CD14-positive monocyte (primary cell): ENCODE data around the gene PLSCR4. TPM values are rescaled to one million over a fixed set of nuclear protein-coding genes. Genes with fewer than 3 reads are reported as not detected.

ENCODE experiments used
- DNase-seq, 3 donors: peaks; one replicate each; pipeline ENCODE4 v3.0.0-alpha.2; 2011 to 2022
- H2AFZ ChIP-seq: 2 replicates; pipeline ENCODE4 v1.6.0; 2012; ENCODE audit warnings: mild to moderate bottlenecking, low read depth, low read length, inconsistent platforms; ENCODE audit not compliant: insufficient read depth, poor library complexity, severe bottlenecking
- H3K27ac ChIP-seq, 2 donors: 1 replicate in 1 of 2; 2 replicates in 1 of 2; pipeline ENCODE4 v1.5.1; 2012 to 2013; ENCODE audit warnings: low read length in 2 of 2, control low read depth in 1 of 2, inconsistent platforms in 1 of 2, low read depth in 1 of 2, mild to moderate bottlenecking in 1 of 2
- H3K27me3 ChIP-seq, 2 donors: one replicate each; pipeline versions ENCODE4 v1.6.0 to v1.6.1; 2011 to 2013; ENCODE audit warnings: low read length in 2 of 2; ENCODE audit not compliant: control insufficient read depth in 2 of 2, insufficient read depth in 2 of 2
- H3K36me3 ChIP-seq, 2 donors: replicated peaks in 1 of 2; 1 replicate in 1 of 2; 2 replicates in 1 of 2; pipeline versions ENCODE4 v1.5.1 to v1.6.1; 2012 to 2013; ENCODE audit warnings: low read length in 2 of 2, control low read depth in 1 of 2, inconsistent platforms in 1 of 2, mild to moderate bottlenecking in 1 of 2; ENCODE audit not compliant: insufficient read depth in 2 of 2, control insufficient read depth in 1 of 2
- H3K4me1 ChIP-seq, 2 donors: 1 replicate in 1 of 2; 2 replicates in 1 of 2; pipeline versions ENCODE4 v1.5.1 to v1.6.1; 2012 to 2013; ENCODE audit warnings: low read length in 2 of 2, control low read depth in 1 of 2, inconsistent platforms in 1 of 2, mild to moderate bottlenecking in 1 of 2, moderate library complexity in 1 of 2; ENCODE audit not compliant: insufficient read depth in 2 of 2, control insufficient read depth in 1 of 2
- H3K4me2 ChIP-seq: replicated peaks from 2 replicates; pipeline ENCODE3; 2012; ENCODE audit warnings: low read length, moderate library complexity, mild to moderate bottlenecking; ENCODE audit not compliant: poor library complexity, severe bottlenecking; ENCODE audit errors: extremely low read depth
- H3K4me3 ChIP-seq, 3 experiments: fragments of 200-600 bp in 1 of 3; sonication (generic) in 1 of 3; replicated peaks in 1 of 3; 1 replicate in 2 of 3; 2 replicates in 1 of 3; pipeline ENCODE4 v1.5.1; 2011 to 2013; ENCODE audit warnings: low read length in 3 of 3, mild to moderate bottlenecking in 3 of 3, control low read depth in 2 of 3, low read depth in 2 of 3, inconsistent platforms in 1 of 3, moderate library complexity in 1 of 3
- H3K79me2 ChIP-seq: 2 replicates; pipeline ENCODE4 v1.6.0; 2012; ENCODE audit warnings: mild to moderate bottlenecking, control low read depth, inconsistent platforms, low read length, moderate library complexity; ENCODE audit not compliant: insufficient read depth
- H3K9ac ChIP-seq: 2 replicates; pipeline ENCODE4 v1.6.0; 2017; ENCODE audit warnings: low read length, mild to moderate bottlenecking; ENCODE audit not compliant: insufficient read depth, poor library complexity, severe bottlenecking
- H3K9me3 ChIP-seq, 2 donors: replicated peaks in 1 of 2; 1 replicate in 1 of 2; 2 replicates in 1 of 2; pipeline versions ENCODE4 v1.5.1 to v1.6.1; 2012 to 2013; ENCODE audit warnings: low read length in 2 of 2, control low read depth in 1 of 2; ENCODE audit not compliant: control insufficient read depth in 1 of 2, insufficient read depth in 1 of 2
- H4K20me1 ChIP-seq: 2 replicates; pipeline ENCODE4 v1.6.0; 2012; ENCODE audit warnings: mild to moderate bottlenecking, low read length, control low read depth, moderate library complexity; ENCODE audit not compliant: insufficient read depth
- H3K27ac Mint-ChIP-seq, 7 donors: one replicate each; pipeline ENCODE4 v1.8.0; 2020; ENCODE audit warnings: mild to moderate bottlenecking in 7 of 7, mixed read lengths in 7 of 7, moderate library complexity in 6 of 7, inconsistent platforms in 2 of 7
- H3K27me3 Mint-ChIP-seq, 3 donors: one replicate each; pipeline ENCODE4 v1.8.0; 2021 to 2022; ENCODE audit warnings: low read depth in 3 of 3, mild to moderate bottlenecking in 3 of 3, mixed read lengths in 3 of 3, moderate library complexity in 3 of 3, inconsistent platforms in 1 of 3
- H3K36me3 Mint-ChIP-seq, 2 donors: one replicate each; pipeline ENCODE4 v1.8.0; 2020; ENCODE audit warnings: mixed read lengths in 2 of 2, inconsistent platforms in 1 of 2, mild to moderate bottlenecking in 1 of 2
- H3K4me1 Mint-ChIP-seq: one replicate; pipeline ENCODE4 v1.8.0; 2020; ENCODE audit warnings: mild to moderate bottlenecking, mixed read lengths
- H3K4me3 Mint-ChIP-seq, 2 donors: one replicate each; pipeline ENCODE4 v1.8.0; 2020; ENCODE audit warnings: mild to moderate bottlenecking in 2 of 2, mixed read lengths in 2 of 2, moderate library complexity in 1 of 2
- H3K9me3 Mint-ChIP-seq, 7 donors: one replicate each; pipeline ENCODE4 v1.8.0; 2020 to 2022; ENCODE audit warnings: mixed read lengths in 7 of 7, mild to moderate bottlenecking in 6 of 7, moderate library complexity in 6 of 7, inconsistent platforms in 2 of 7
- WGBS: methylation state at CpG from one replicate; pipeline ENCODE4 v1.1.5; 2013; ENCODE audit warnings: missing lambda C conversion rate; ENCODE audit not compliant: insufficient coverage; 5-methylcytosine and 5-hydroxymethylcytosine counted together
- intact Hi-C, 2 donors: fragments of 100-400 bp; cut with micrococcal nuclease; formaldehyde crosslinking; loops; one replicate each; pipeline versions ENCODE4 v1.15.0 to v1.15.1; 2023
- polyA plus RNA-seq, 3 donors: library from polyadenylated mRNA; depleted of rRNA in 1 of 3; unstranded in 2 of 3; stranded (reverse) in 1 of 3; fragments of 300-500 nt in 2 of 3; fragments of >200 nt in 1 of 3; fragmentation: Illumina TruSeq in 2 of 3; gene quantifications; 1 replicate in 2 of 3; 2 replicates in 1 of 3; pipeline ENCODE4 v1.2.3, GENCODE V29; 2012 to 2021
- TF ChIP-seq, protein P1 (sequence below): fragments of 200-600 bp; IDR thresholded peaks from one replicate; pipeline ENCODE4 v1.8.0; 2022; ENCODE audit warnings: antibody characterized with exemption, mild to moderate bottlenecking

Gene PLSCR4
- polyA plus RNA-seq, 3 donors, result 0.05 TPM; not detected in 2

DNA sequence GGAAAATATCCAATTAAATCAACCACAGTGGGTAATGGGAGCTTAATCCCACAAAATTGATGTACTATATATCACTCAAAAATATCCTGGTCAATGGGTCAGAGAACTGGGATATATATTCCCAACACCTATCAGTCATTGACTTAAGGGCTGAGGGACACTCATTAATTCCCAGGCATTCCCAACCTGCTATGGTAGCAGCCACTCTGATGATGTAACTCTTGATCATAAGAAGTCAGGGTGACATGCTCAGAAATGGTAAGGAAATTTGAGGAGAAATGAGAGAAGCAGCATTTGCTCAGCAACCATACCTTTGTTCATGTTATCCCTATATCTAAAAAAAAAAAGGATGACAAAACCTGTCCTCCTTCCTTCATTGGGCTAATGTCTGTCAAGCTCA lies 86.8 kb downstream of the PLSCR4 start:
- Histone ChIP-seq H3K27me3 (peaks cover 33 to 46% of the 10 kb centered on the region in 2 donors), H4K20me1 (no peaks in the 10 kb centered on the region), H3K9ac (no peak overlapping the region), H3K9me3 (no peaks in the 10 kb centered on the region), H3K4me1 (peaks cover 15 to 18% of the 10 kb centered on the region in 2 donors), H2AFZ (no peak overlapping the region), H3K4me3 (no peak overlapping the region), H3K36me3 (no peaks in the 10 kb centered on the region), H3K4me2 (no peak overlapping the region), H3K27ac (no peak overlapping the region), H3K79me2 (no peaks in the 10 kb centered on the region)
- Mint-ChIP-seq H3K27ac (no peak overlapping the region), H3K4me1 (peaks cover 20% of the 10 kb centered on the region), H3K27me3 (peaks cover 42 to 52% (median 49%) of the 10 kb centered on the region in 3 donors), H3K9me3 (peaks cover 0 to 13% (median 3%) of the 10 kb centered on the region in 7 donors), H3K36me3 (peaks cover 0 to 4% of the 10 kb centered on the region in 2 donors), H3K4me3 (no peak overlapping the region)
- DNase-seq, result no peak
- TF ChIP-seq, protein P1, sequence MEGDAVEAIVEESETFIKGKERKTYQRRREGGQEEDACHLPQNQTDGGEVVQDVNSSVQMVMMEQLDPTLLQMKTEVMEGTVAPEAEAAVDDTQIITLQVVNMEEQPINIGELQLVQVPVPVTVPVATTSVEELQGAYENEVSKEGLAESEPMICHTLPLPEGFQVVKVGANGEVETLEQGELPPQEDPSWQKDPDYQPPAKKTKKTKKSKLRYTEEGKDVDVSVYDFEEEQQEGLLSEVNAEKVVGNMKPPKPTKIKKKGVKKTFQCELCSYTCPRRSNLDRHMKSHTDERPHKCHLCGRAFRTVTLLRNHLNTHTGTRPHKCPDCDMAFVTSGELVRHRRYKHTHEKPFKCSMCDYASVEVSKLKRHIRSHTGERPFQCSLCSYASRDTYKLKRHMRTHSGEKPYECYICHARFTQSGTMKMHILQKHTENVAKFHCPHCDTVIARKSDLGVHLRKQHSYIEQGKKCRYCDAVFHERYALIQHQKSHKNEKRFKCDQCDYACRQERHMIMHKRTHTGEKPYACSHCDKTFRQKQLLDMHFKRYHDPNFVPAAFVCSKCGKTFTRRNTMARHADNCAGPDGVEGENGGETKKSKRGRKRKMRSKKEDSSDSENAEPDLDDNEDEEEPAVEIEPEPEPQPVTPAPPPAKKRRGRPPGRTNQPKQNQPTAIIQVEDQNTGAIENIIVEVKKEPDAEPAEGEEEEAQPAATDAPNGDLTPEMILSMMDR, result no peak
- intact Hi-C loops, result no loop called here

DNA sequence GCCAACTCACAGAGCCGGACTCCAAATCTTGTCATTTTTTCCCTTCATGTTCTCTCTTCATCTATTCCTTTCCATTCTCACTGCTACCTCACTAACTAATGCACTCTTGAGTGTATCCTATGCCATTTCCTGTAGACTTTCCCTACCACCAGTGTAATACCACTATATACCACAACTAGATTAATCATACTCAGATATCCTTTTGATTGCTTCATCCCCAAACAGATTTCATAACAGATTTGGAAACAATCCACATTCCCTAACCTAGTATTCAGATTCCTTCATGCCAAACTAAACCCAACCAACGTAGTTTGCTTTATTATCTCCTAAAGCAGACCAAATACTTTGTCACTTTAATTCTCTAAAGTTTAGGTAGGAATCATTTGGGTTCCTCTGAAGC lies 87.3 kb downstream of the PLSCR4 start:
- H3K4me1 Mint-ChIP-seq, result peaks cover 20% of the 10 kb centered on the region
- no peaks in the 10 kb centered on the region for H3K9me3 ChIP-seq
- peaks cover 47 to 55% (median 52%) of the 10 kb centered on the region in 3 donors for H3K27me3 Mint-ChIP-seq
- H2AFZ ChIP-seq, result no peak overlapping the region
- H3K27ac ChIP-seq, result no peak overlapping the region
- H3K4me3 Mint-ChIP-seq, result peak overlapping the region in 1 of 2 donors; percentile 31
- peaks cover 15 to 18% of the 10 kb centered on the region in 2 donors for H3K4me1 ChIP-seq
- peaks cover 0 to 4% of the 10 kb centered on the region in 2 donors for H3K36me3 Mint-ChIP-seq
- no peak overlapping the region for H3K27ac Mint-ChIP-seq
- no peak overlapping the region for H3K9ac ChIP-seq
- H3K79me2 ChIP-seq, result no peaks in the 10 kb centered on the region
- no peaks in the 10 kb centered on the region for H3K36me3 ChIP-seq
- 100% methylated on average over 1 of the region's 2 CpGs for WGBS
- no peak overlapping the region for H3K4me3 ChIP-seq
- peaks cover 38 to 51% of the 10 kb centered on the region in 2 donors for H3K27me3 ChIP-seq
- no peak overlapping the region for H3K4me2 ChIP-seq
- no peak for DNase-seq
- no peaks in the 10 kb centered on the region for H4K20me1 ChIP-seq
- peaks cover 0 to 13% (median 3%) of the 10 kb centered on the region in 7 donors for H3K9me3 Mint-ChIP-seq
- intact Hi-C loops, result no loop called here
- TF ChIP-seq, protein P1, result no peak
